K562 (cell line): Measurements from ENCODE around the gene ADM5. TPM values are rescaled to one million over a fixed set of nuclear protein-coding genes. Genes with fewer than 3 reads are reported as not detected.
A peak's percentile ranks its signal among the peaks of the same experiment; 100 is the strongest.

Experiments used
- ATAC-seq: fragments of 200-7000 bp; cut with Tn5 transposase; 3 replicates; pipeline ENCODE4 v1.9.1; 2020; ENCODE audit warnings: moderate library complexity
- BruUV-seq: library from RNA; stranded (reverse); fragments of 400-500 nt; replicated peaks from 2 replicates; lab custom pipeline; 2021; lab: Mats Ljungman, UMichigan
- CTCF ChIA-PET: fragments of 300-600 bp; formaldehyde crosslinking; extraction: SDS; loops from one replicate; lab custom pipeline; 2021; ENCODE audit warnings: low intra/inter-chr PET ratio; lab: Yijun Ruan, JAX
- POLR2A ChIA-PET: fragments of 300-600, 350-650 bp; sonication (Branson Sonifier 250); formaldehyde crosslinking; extraction: SDS; loops from one replicate; lab custom pipeline; 2021; ENCODE audit warnings: antibody characterized with exemption, inconsistent platforms; lab: Yijun Ruan, JAX
- DNase-seq, 4 experiments: peaks; one replicate each; pipeline versions ENCODE4 v3.0.0 to v3.0.0-alpha.2; 2011 to 2018; ENCODE audit warnings: low spot score in 3 of 4, mixed read lengths in 3 of 4; ENCODE audit errors: extremely low read depth in 1 of 4
- FAIRE-seq: peaks from 2 replicates; lab custom pipeline; 2011; peaks lifted over from hg19 to GRCh38; lab: Jason Lieb, UNC
- H2AFZ ChIP-seq: 2 replicates; pipeline ENCODE4 v1.6.0; 2011; ENCODE audit warnings: low read depth, low read length, control low read depth, inconsistent platforms
- H3K27ac ChIP-seq: fragments of 200-600 bp; 3 replicates; pipeline ENCODE4 v1.8.0; 2011; ENCODE audit warnings: low read depth, mild to moderate bottlenecking, control low read depth, inconsistent platforms, low read length, moderate library complexity, mixed read lengths; ENCODE audit errors: extremely low read depth
- H3K27me3 ChIP-seq, 2 experiments: fragments of 300-600 bp in 1 of 2; 2 replicates in 1 of 2; 3 replicates in 1 of 2; pipeline versions ENCODE4 v1.6.0 to v1.8.0; 2011; ENCODE audit warnings: inconsistent platforms in 2 of 2, low read length in 2 of 2, mild to moderate bottlenecking in 1 of 2, mixed read lengths in 1 of 2, moderate library complexity in 1 of 2; ENCODE audit not compliant: control insufficient read depth in 2 of 2, insufficient read depth in 2 of 2
- H3K36me3 ChIP-seq: fragments of 300-600 bp; 3 replicates; pipeline ENCODE4 v1.8.0; 2011; ENCODE audit warnings: mild to moderate bottlenecking, low read length, inconsistent platforms; ENCODE audit not compliant: control insufficient read depth, insufficient read depth
- H3K4me1 ChIP-seq, 2 experiments: fragments of 200-600 bp in 1 of 2; replicated peaks in 1 of 2; 2 replicates in 1 of 2; 3 replicates in 1 of 2; pipeline versions ENCODE4 v1.5.1 to v1.8.0; 2011; ENCODE audit warnings: inconsistent platforms in 2 of 2, low read length in 2 of 2, mild to moderate bottlenecking in 1 of 2, mixed read lengths in 1 of 2, moderate library complexity in 1 of 2; ENCODE audit not compliant: control insufficient read depth in 2 of 2, insufficient read depth in 2 of 2
- H3K4me2 ChIP-seq: 2 replicates; pipeline ENCODE4 v1.6.1; 2011; ENCODE audit warnings: low read length, control low read depth, inconsistent platforms, mixed read lengths; ENCODE audit not compliant: insufficient read depth
- H3K4me3 ChIP-seq: fragments of 200-600 bp; sonication (generic), shearing (Covaris generic); 2 replicates; pipeline ENCODE4 v1.5.1; 2016; ENCODE audit warnings: control low read depth, inconsistent platforms
- H3K79me2 ChIP-seq: fragments of 200-600 bp; 3 replicates; pipeline ENCODE4 v1.8.0; 2011; ENCODE audit warnings: low read length, inconsistent platforms; ENCODE audit not compliant: control insufficient read depth, insufficient read depth
- H3K9ac ChIP-seq, 2 experiments: 2 replicates each; pipeline versions ENCODE4 v1.6.0 to v1.6.1; 2011; ENCODE audit warnings: low read depth in 2 of 2, low read length in 2 of 2, control low read depth in 1 of 2, inconsistent platforms in 1 of 2, mild to moderate bottlenecking in 1 of 2, mixed read lengths in 1 of 2; ENCODE audit not compliant: insufficient read depth in 1 of 2
- H3K9me1 ChIP-seq: one replicate; pipeline ENCODE4 v1.6.0; 2011; ENCODE audit warnings: inconsistent platforms, mild to moderate bottlenecking, low read length, moderate library complexity; ENCODE audit not compliant: control insufficient read depth, insufficient read depth
- H3K9me3 ChIP-seq: replicated peaks from 2 replicates; pipeline ENCODE4 v1.5.1; 2011; ENCODE audit warnings: low read depth, low read length, inconsistent platforms; ENCODE audit not compliant: control insufficient read depth, insufficient read depth
- H4K20me1 ChIP-seq: replicated peaks from 2 replicates; pipeline ENCODE4 v1.6.1; 2011; ENCODE audit warnings: low read length, inconsistent platforms, mixed read lengths; ENCODE audit not compliant: control insufficient read depth, insufficient read depth
- CEBPG ChIP-seq, 3 experiments: fragments of 200-800 bp in 1 of 3; sonication (Bioruptor generic) in 1 of 3; sonication (generic) in 1 of 3; formaldehyde crosslinking in 1 of 3; IDR thresholded peaks in 2 of 3; conservative IDR thresholded peaks in 1 of 3; 2 replicates each; pipeline versions ENCODE4 v1.6.1 to v1.8.0; 2016 to 2022; ENCODE audit warnings: missing compliant biosample characterization in 2 of 3, missing genetic modification characterization in 2 of 3, mild to moderate bottlenecking in 1 of 3, missing genetic modification reagents in 1 of 3
- RBFOX2 ChIP-seq: fragments of 200-400 bp; formaldehyde crosslinking; IDR thresholded peaks from 2 replicates; pipeline ENCODE4 v1.6.1; 2017; ENCODE audit warnings: low read depth, mild to moderate bottlenecking, low read length, moderate library complexity
- WGBS: fragments of 100-300 bp; shearing (Covaris generic); methylation state at CpG from one replicate; pipeline ENCODE4 v1.1.6; 2016; ENCODE audit warnings: low coverage, mixed read lengths; ENCODE audit not compliant: insufficient coverage; ENCODE audit errors: missing lambda C conversion rate; 5-methylcytosine and 5-hydroxymethylcytosine counted together
- in situ Hi-C: fragments of 300-500 bp; cut with MboI; formaldehyde crosslinking; loops from 4 replicates; pipeline ENCODE4 v1.15.0; 2018; ENCODE audit warnings: inconsistent platforms, mixed read lengths
- intact Hi-C: fragments of 100-400 bp; cut with micrococcal nuclease; formaldehyde crosslinking; loops from 2 replicates; pipeline ENCODE4 v1.14.2; 2022
- polyA plus RNA-seq, 8 experiments: library from polyadenylated mRNA; depleted of rRNA in 4 of 8; stranded (reverse) in 5 of 8; unstranded in 3 of 8; fragments of >200 nt; fragmentation: Nextera tagmentation in 2 of 8; fragmentation: Illumina TruSeq in 1 of 8; extraction: Ambion mirVana in 2 of 8; extraction: Trizol in 1 of 8; gene quantifications; 2 replicates each; pipeline versions ENCODE4 v1.2.1 to v1.2.3, GENCODE V29; 2011 to 2014; ENCODE audit warnings: inconsistent platforms in 1 of 8, missing spikeins in 1 of 8
- total RNA-seq, 7 experiments: library from RNA; depleted of rRNA in 6 of 7; stranded (reverse); fragments of >200 nt in 6 of 7; fragmentation: Illumina TruSeq in 2 of 7; extraction: Trizol in 2 of 7; gene quantifications; 2 replicates each; pipeline versions ENCODE4 v1.2.1 to v1.2.3, GENCODE V29; 2011 to 2021; ENCODE audit warnings: low replicate concordance in 1 of 7

Gene ADM5
- total and polyA plus RNA-seq, 9 of the 15 experiments (the other 6 are each of a cell fraction or from before 2014, with no cell fraction given) = 0.13 to 8.4 (median 2.0) TPM; not detected in 1

DNA sequence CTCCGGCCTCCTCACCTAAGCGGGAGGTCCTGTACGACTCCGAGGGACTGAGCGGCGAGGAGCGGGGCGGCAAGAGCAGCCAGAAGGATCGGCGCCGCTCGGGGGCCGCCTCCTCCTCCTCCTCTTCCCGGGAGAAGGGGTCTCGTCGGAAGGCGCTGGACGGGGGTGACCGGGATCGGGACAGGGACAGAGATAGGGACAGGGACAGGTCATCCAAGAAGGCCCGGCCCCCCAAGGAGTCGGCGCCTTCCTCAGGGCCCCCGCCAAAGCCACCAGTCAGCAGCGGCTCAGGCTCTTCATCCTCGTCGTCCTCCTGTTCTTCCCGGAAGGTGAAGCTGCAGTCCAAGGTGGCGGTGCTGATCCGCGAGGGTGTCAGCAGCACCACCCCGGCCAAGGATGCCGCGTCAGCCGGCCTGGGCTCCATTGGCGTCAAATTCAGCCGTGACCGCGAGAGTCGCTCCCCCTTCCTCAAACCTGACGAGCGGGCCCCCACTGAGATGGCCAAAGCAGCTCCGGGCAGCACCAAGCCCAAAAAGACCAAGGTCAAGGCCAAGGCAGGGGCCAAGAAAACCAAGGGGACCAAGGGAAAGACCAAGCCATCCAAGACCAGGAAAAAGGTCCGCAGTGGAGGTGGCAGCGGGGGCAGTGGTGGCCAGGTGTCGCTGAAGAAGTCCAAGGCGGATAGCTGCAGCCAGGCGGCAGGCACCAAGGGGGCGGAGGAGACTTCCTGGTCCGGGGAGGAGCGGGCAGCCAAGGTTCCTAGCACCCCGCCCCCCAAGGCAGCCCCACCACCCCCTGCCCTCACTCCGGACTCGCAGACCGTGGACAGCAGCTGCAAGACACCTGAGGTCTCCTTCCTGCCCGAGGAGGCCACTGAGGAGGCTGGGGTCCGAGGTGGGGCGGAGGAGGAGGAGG, 36.6 kb upstream of the ADM5 start:
- 98% methylated on average over 29 of the region's 58 CpGs for WGBS
- ChIA-PET CTCF (no interaction called here), POLR2A (interaction anchor here (0.7 to 4.3 kb wide), 2 partner anchors 10 to 259 kb away, joined by 3 to 27 read pairs; partner anchors contain the start of gene SCAF1)
- no peaks in the 10 kb centered on the region for H3K27me3 ChIP-seq
- FAIRE-seq (no peak), ATAC-seq (no peak), DNase-seq (no peak)
- H4K20me1 ChIP-seq = 0 out of 2 replicates have a peak, but pooled peaks cover 4% of the 10 kb centered on the region
- peaks cover 79% of the 10 kb centered on the region; the same call in 2 of the 3 replicates for H3K36me3 ChIP-seq
- TF ChIP-seq CEBPG (CRISPR knock-in tag; IDR thresholded peaks at IDR 0.05) (no peak), CEBPG (tag; conservative IDR thresholded peaks at IDR 0.05 in 1 of 2, IDR thresholded peaks at IDR 0.05 in 1 of 2) (no peak), RBFOX2 (peak; percentile 46)
- no peaks in the 10 kb centered on the region for H3K9me1 ChIP-seq
- no peaks in the 10 kb centered on the region; the same call in 1 of the 2 replicates for H3K9me3 ChIP-seq
- in situ Hi-C loops (no loop called here), intact Hi-C loops (no loop called here)
- no peak overlapping the region for H3K27ac ChIP-seq
- no peak overlapping the region for H2AFZ ChIP-seq
- TSS peak; percentile 34 for BruUV-seq
- H3K79me2 ChIP-seq = no peaks in the 10 kb centered on the region
- H3K4me2 ChIP-seq = no peak overlapping the region
- no peak overlapping the region for H3K4me3 ChIP-seq
- no peak overlapping the region for H3K9ac ChIP-seq
- peaks cover 0 to 10% of the 10 kb centered on the region in 2 experiments; a peak in 2 of 5 replicates for H3K4me1 ChIP-seq
